H1 (cell line): ENCODE results near the gene ZFYVE1. TPM values are rescaled to one million over a fixed set of nuclear protein-coding genes. Genes with fewer than 3 reads are reported as not detected.

ENCODE experiments used
- CTCF ChIA-PET: fragments of 300-600 bp; sonication (Branson Sonifier 250); formaldehyde crosslinking; loops from one replicate; lab custom pipeline; 2021; ENCODE audit not compliant: partially characterized antibody; lab: Charles Lee
- POLR2A ChIA-PET: fragments of 300-600 bp; sonication (Branson Sonifier 250); formaldehyde crosslinking; loops from one replicate; lab custom pipeline; 2021; ENCODE audit warnings: inconsistent platforms; ENCODE audit not compliant: partially characterized antibody; lab: Charles Lee
- DNase-seq, 2 experiments: peaks; one replicate each; pipeline versions ENCODE4 v3.0.0 to v3.0.0-alpha.2; 2010 to 2022; ENCODE audit warnings: low spot score in 2 of 2, low read depth in 1 of 2, mixed read lengths in 1 of 2
- FAIRE-seq: peaks from 2 replicates; lab custom pipeline; 2011; peaks lifted over from hg19 to GRCh38; lab: Jason Lieb, UNC
- H2AFZ ChIP-seq: 2 replicates; pipeline ENCODE4 v1.8.1; 2012; ENCODE audit warnings: low read length, inconsistent platforms
- H2AK5ac ChIP-seq: 2 replicates; pipeline ENCODE4 v1.6.1; 2013; ENCODE audit warnings: low read depth, low read length
- H2BK120ac ChIP-seq: replicated peaks from 2 replicates; pipeline ENCODE3; 2013; ENCODE audit warnings: low read depth, low read length, inconsistent platforms
- H2BK12ac ChIP-seq: 2 replicates; pipeline ENCODE4 v1.6.1; 2013; ENCODE audit warnings: low read depth, low read length
- H2BK15ac ChIP-seq: 2 replicates; pipeline ENCODE4 v1.6.1; 2013; ENCODE audit warnings: low read length
- H2BK20ac ChIP-seq: 2 replicates; pipeline ENCODE4 v1.6.1; 2013; ENCODE audit warnings: low read length
- H2BK5ac ChIP-seq: 2 replicates; pipeline ENCODE4 v1.6.1; 2013; ENCODE audit warnings: low read depth, low read length
- H3K14ac ChIP-seq: 2 replicates; pipeline ENCODE4 v1.6.1; 2013; ENCODE audit warnings: inconsistent platforms; ENCODE audit not compliant: insufficient read length
- H3K18ac ChIP-seq: 2 replicates; pipeline ENCODE4 v1.6.1; 2013; ENCODE audit warnings: low read length; ENCODE audit errors: extremely low read depth
- H3K23ac ChIP-seq: 2 replicates; pipeline ENCODE4 v1.6.1; 2013; ENCODE audit warnings: inconsistent platforms; ENCODE audit not compliant: insufficient read length
- H3K23me2 ChIP-seq: 2 replicates; pipeline ENCODE4 v1.6.1; 2013; ENCODE audit warnings: low read depth, low read length
- H3K27ac ChIP-seq: 2 replicates; pipeline ENCODE4 v1.6.1; 2011; ENCODE audit warnings: low read depth, low read length, inconsistent platforms
- H3K27me3 ChIP-seq, 4 experiments: replicated peaks in 1 of 4; 1 replicate in 1 of 4; 2 replicates in 3 of 4; pipeline versions ENCODE4 v1.6.1 to v1.8.1; 2011 to 2013; ENCODE audit warnings: low read length in 3 of 4, mild to moderate bottlenecking in 3 of 4, inconsistent platforms in 2 of 4, mixed read lengths in 2 of 4, moderate library complexity in 1 of 4; ENCODE audit not compliant: control insufficient read depth in 3 of 4, insufficient read depth in 3 of 4; ENCODE audit errors: extremely low read depth in 1 of 4
- H3K36me3 ChIP-seq, 4 experiments: 2 replicates each; pipeline versions ENCODE4 v1.6.1 to v1.8.1; 2011 to 2013; ENCODE audit warnings: mild to moderate bottlenecking in 4 of 4, low read length in 3 of 4, moderate library complexity in 2 of 4, control low read depth in 1 of 4, inconsistent platforms in 1 of 4; ENCODE audit not compliant: insufficient read depth in 4 of 4, control insufficient read depth in 2 of 4
- H3K4ac ChIP-seq: replicated peaks from 2 replicates; pipeline ENCODE3; 2013; ENCODE audit warnings: low read length, low read depth, mixed read lengths, inconsistent platforms; ENCODE audit not compliant: insufficient read length
- H3K4me1 ChIP-seq, 4 experiments: replicated peaks in 1 of 4; 1 replicate in 1 of 4; 2 replicates in 3 of 4; pipeline versions ENCODE4 v1.6.1 to v1.8.1; 2011 to 2013; ENCODE audit warnings: low read length in 3 of 4, inconsistent platforms in 2 of 4, mixed read lengths in 1 of 4; ENCODE audit not compliant: insufficient read depth in 4 of 4, control insufficient read depth in 3 of 4
- H3K4me2 ChIP-seq, 2 experiments: 2 replicates each; pipeline versions ENCODE4 v1.6.1 to v1.8.1; 2011 to 2013; ENCODE audit warnings: low read depth in 2 of 2, low read length in 2 of 2, control low read depth in 1 of 2, inconsistent platforms in 1 of 2, mild to moderate bottlenecking in 1 of 2; ENCODE audit not compliant: insufficient read depth in 1 of 2
- H3K4me3 ChIP-seq, 4 experiments: fragments of 200-600, 300-600 bp in 1 of 4; sonication (generic), shearing (Covaris generic), sonication (Bioruptor Twin) in 1 of 4; 2 replicates each; pipeline versions ENCODE4 v1.5.1 to v1.8.1; 2011 to 2016; ENCODE audit warnings: low read length in 4 of 4, low read depth in 3 of 4, control low read depth in 2 of 4, inconsistent platforms in 2 of 4, mild to moderate bottlenecking in 2 of 4, mixed read lengths in 1 of 4, moderate library complexity in 1 of 4; ENCODE audit not compliant: insufficient read depth in 2 of 4; ENCODE audit errors: extremely low read depth in 1 of 4
- H3K56ac ChIP-seq: replicated peaks from 2 replicates; pipeline ENCODE3; 2013; ENCODE audit warnings: low read depth, mild to moderate bottlenecking, mixed read lengths, low read length, inconsistent platforms; ENCODE audit not compliant: insufficient read length
- H3K79me1 ChIP-seq: 2 replicates; pipeline ENCODE4 v1.6.1; 2013; ENCODE audit warnings: low read depth, low read length, control low read depth
- H3K79me2 ChIP-seq, 2 experiments: 2 replicates each; pipeline versions ENCODE4 v1.6.1 to v1.8.1; 2012 to 2013; ENCODE audit warnings: low read length in 2 of 2, mild to moderate bottlenecking in 2 of 2, inconsistent platforms in 1 of 2; ENCODE audit not compliant: insufficient read depth in 2 of 2, control insufficient read depth in 1 of 2
- H3K9ac ChIP-seq, 4 experiments: replicated peaks in 1 of 4; 1 replicate in 1 of 4; 2 replicates in 3 of 4; pipeline versions ENCODE4 v1.6.1 to v1.8.1; 2011 to 2013; ENCODE audit warnings: low read depth in 3 of 4, low read length in 3 of 4, control low read depth in 2 of 4, mild to moderate bottlenecking in 2 of 4, moderate library complexity in 2 of 4, inconsistent platforms in 1 of 4; ENCODE audit errors: extremely low read depth in 1 of 4
- H3K9me3 ChIP-seq, 2 experiments: 2 replicates each; pipeline versions ENCODE4 v1.6.1 to v1.8.1; 2012 to 2013; ENCODE audit warnings: mild to moderate bottlenecking in 2 of 2, moderate library complexity in 2 of 2, control low read depth in 1 of 2, inconsistent platforms in 1 of 2, low read depth in 1 of 2, low read length in 1 of 2, mixed read lengths in 1 of 2; ENCODE audit not compliant: insufficient read depth in 2 of 2
- H4K20me1 ChIP-seq, 2 experiments: replicated peaks in 1 of 2; 2 replicates each; pipeline versions ENCODE3 to v1.8.1; 2011 to 2013; ENCODE audit warnings: inconsistent platforms in 2 of 2, low read length in 2 of 2, mild to moderate bottlenecking in 1 of 2; ENCODE audit not compliant: insufficient read depth in 2 of 2, control insufficient read depth in 1 of 2
- H4K5ac ChIP-seq: 2 replicates; pipeline ENCODE4 v1.6.1; 2013; ENCODE audit warnings: low read length, low read depth, mixed read lengths, inconsistent platforms; ENCODE audit not compliant: insufficient read length
- H4K8ac ChIP-seq: 2 replicates; pipeline ENCODE4 v1.8.0; 2013; ENCODE audit warnings: mild to moderate bottlenecking, moderate library complexity, low read length, inconsistent platforms; ENCODE audit not compliant: insufficient read depth; ENCODE audit errors: extremely low read depth
- H4K91ac ChIP-seq: replicated peaks from 2 replicates; pipeline ENCODE3; 2013; ENCODE audit warnings: low read length, mixed read lengths, inconsistent platforms; ENCODE audit not compliant: insufficient read length
- CHD1 ChIP-seq: IDR thresholded peaks from 2 replicates; pipeline ENCODE4 v1.6.1; 2012; ENCODE audit warnings: low read depth, low read length, improper control_type of control experiment
- KDM4A ChIP-seq: IDR thresholded peaks from one replicate; pipeline ENCODE4 v1.7.1; 2012; ENCODE audit warnings: low read depth, mild to moderate bottlenecking, moderate library complexity, low read length, inconsistent platforms; ENCODE audit not compliant: severe bottlenecking
- SP1 ChIP-seq: IDR thresholded peaks from 2 replicates; pipeline ENCODE4 v1.6.1; 2011; ENCODE audit warnings: low read depth, low read length
- WGBS, 2 experiments: shearing (Covaris generic) in 1 of 2; methylation state at CpG; one replicate each; pipeline versions ENCODE4 v1.1.6 to v1.1.7; 2013 to 2015; ENCODE audit warnings: low lambda C conversion rate in 2 of 2, mixed read lengths in 2 of 2, inconsistent platforms in 1 of 2, low coverage in 1 of 2, missing lambda C conversion rate in 1 of 2; ENCODE audit not compliant: insufficient replicate concordance in 2 of 2, insufficient coverage in 1 of 2, insufficient read length in 1 of 2; ENCODE audit errors: extremely low coverage in 1 of 2, missing lambda C conversion rate in 1 of 2; 5-methylcytosine and 5-hydroxymethylcytosine counted together
- polyA plus RNA-seq, 7 experiments: library from polyadenylated mRNA; depleted of rRNA in 3 of 7; stranded (reverse) in 5 of 7; unstranded in 2 of 7; fragments of >200 nt in 5 of 7; fragments of 200-250 nt in 2 of 7; gene quantifications; 1 replicate in 5 of 7; 2 replicates in 1 of 7; 4 replicates in 1 of 7; pipeline versions ENCODE4 v1.2.1 to v1.2.3, GENCODE V29; 2011 to 2013; ENCODE audit warnings: missing spikeins in 2 of 7, mixed read lengths in 2 of 7
- total RNA-seq: library from RNA; stranded (reverse); fragmentation: NEBNext Ultra II Directional; extraction: Animal tissue kit (Norgen Biotek cat#: 25700); gene quantifications from 2 replicates; pipeline ENCODE4 v1.2.1, GENCODE V29; 2021

ZFYVE1 gene
- total and polyA plus RNA-seq, 2 of the 8 experiments (the other 6 are each of a cell fraction or from before 2014, with no cell fraction given): 9.8 to 12.5 TPM

DNA sequence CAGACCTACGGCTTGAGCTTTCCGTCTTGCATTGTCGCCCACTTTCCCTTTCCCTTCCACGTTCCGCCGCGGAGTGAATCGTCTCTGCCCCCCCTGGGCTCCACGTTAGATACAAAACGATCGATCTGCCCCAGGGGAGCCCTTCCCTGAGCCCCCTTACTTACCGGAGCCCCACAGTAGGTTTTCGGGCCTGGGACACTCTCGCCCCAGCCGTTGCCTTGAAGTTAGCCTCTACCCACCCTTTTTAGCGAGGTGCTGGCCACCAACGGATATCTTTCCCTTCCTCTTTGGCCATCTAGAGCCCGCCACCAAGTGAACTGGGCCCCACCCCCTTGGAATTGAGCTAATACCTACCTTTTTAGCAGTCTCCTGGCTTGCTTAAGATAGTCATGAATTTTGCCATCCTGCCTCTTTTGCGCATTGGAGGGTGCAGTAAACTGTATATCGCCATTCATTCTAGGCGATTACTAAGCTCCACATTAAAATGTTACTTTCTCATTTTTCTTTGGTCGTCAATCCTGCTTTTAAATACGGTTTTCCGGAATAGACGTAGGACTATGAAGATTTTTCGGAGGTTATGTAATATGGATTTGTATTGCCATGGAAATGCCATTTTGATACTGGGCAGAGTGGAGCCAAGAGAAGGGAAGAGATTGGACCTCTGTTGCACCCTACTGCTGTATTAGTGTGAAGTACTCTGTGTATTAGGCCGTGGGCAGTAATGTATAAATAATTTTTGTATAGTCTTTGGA lies 32.2 kb upstream of the ZFYVE1 start:
- Histone ChIP-seq H2AFZ (no peak overlapping the region), H3K4me3 (peak overlapping the region; percentile 94 to 98 (median 96)), H4K5ac (peak overlapping the region; percentile 55), H3K79me2 (peaks cover 47 to 56% of the 10 kb centered on the region in 2 experiments), H4K8ac (peak overlapping the region; percentile 91), H4K91ac (peak overlapping the region; percentile 87), H3K27ac (peak overlapping the region; percentile 94), H2BK12ac (peak overlapping the region; percentile 53; the same call in 1 of the 2 replicates), H3K79me1 (no peaks in the 10 kb centered on the region), H2AK5ac (peak overlapping the region; percentile 95; the same call in 1 of the 2 replicates), H2BK20ac (no peak overlapping the region), H3K23me2 (peaks cover 2% of the 10 kb centered on the region; the same call in 1 of the 2 replicates), H2BK15ac (no peak overlapping the region), H3K4ac (peak overlapping the region; percentile 30), H3K9me3 (no peaks in the 10 kb centered on the region), H4K20me1 (peaks cover 6 to 13% of the 10 kb centered on the region in 2 experiments), H3K18ac (peak overlapping the region; percentile 95), H3K56ac (peak overlapping the region; percentile 5), H2BK120ac (no peak overlapping the region), H3K4me2 (peak overlapping the region; percentile 79 to 91), H3K36me3 (peaks cover 0 to 29% (median 1%) of the 10 kb centered on the region in 4 experiments; a peak in 2 of 8 replicates), H3K27me3 (no peaks in the 10 kb centered on the region), H3K9ac (peak overlapping the region; percentile 96 to 99 (median 98)), H3K14ac (no peak overlapping the region), H3K4me1 (peaks cover 0 to 6% (median 1%) of the 10 kb centered on the region in 4 experiments; a peak in 3 of 7 replicates), H3K23ac (no peak overlapping the region), H2BK5ac (peak overlapping the region; percentile 99)
- WGBS, 2 experiments: 2% methylated on average over 26 of the region's 27 CpGs; no CpG with 5 or more reads in 1 of the 2 experiments
- peak; percentile 4 for TF ChIP-seq KDM4A
- TF ChIP-seq CHD1: peak; percentile 35; the same call in 1 of the 2 replicates
- no peak for TF ChIP-seq SP1
- ChIA-PET POLR2A (interaction anchor here (0.6 to 3.9 kb wide), 37 partner anchors 10 to 336 kb away, joined by 3 to 45 read pairs (median 4); partner anchors contain the start of gene ZFYVE1), CTCF (interaction anchor here (0.9 to 1.4 kb wide), 3 partner anchors 14 to 57 kb away, joined by 3 to 5 read pairs (median 3); no protein-coding TSS in a partner anchor)
- FAIRE-seq (no peak), DNase-seq (peak in 1 of 2 experiments; percentile 57)
